PC-3 (cell line): ENCODE results near the gene EXO5. TPM values are rescaled to one million over a fixed set of nuclear protein-coding genes. Genes with fewer than 3 reads are reported as not detected.
"Not testable (repeated sequence)": the region's sequence is repeated elsewhere in the genome, so short reads cannot be mapped to it uniquely, and the experiment has no call there.

Source experiments
- ATAC-seq: fragments of 200-7000 bp; cut with Tn5 transposase; 2 replicates; pipeline ENCODE4 v1.9.1; 2020; ENCODE audit warnings: mild to moderate bottlenecking, moderate library complexity
- BruUV-seq: library from RNA; stranded (reverse); fragments of 400-500 nt; replicated peaks from 2 replicates; lab custom pipeline; 2021; lab: Mats Ljungman, UMichigan
- CTCF ChIA-PET: fragments of 300-600 bp; sonication (Branson Sonifier 250); formaldehyde crosslinking; loops from one replicate; lab custom pipeline; 2022; ENCODE audit warnings: antibody characterized with exemption; lab: Charles Lee
- POLR2A ChIA-PET: fragments of 300-600 bp; sonication (Branson Sonifier 250); formaldehyde crosslinking; loops from one replicate; lab custom pipeline; 2022; ENCODE audit warnings: antibody characterized with exemption; ENCODE audit not compliant: unreplicated experiment; lab: Charles Lee
- DNase-seq: peaks from one replicate; pipeline ENCODE4 v3.0.0-alpha.2; 2015
- H2AFZ ChIP-seq: fragments of 300-600 bp; sonication (generic); 2 replicates; pipeline ENCODE4 v1.6.0; 2016; ENCODE audit warnings: antibody characterized with exemption, low read length
- H3F3A ChIP-seq: fragments of 300-600 bp; sonication (generic); one replicate; pipeline ENCODE4 v1.6.0; 2017; ENCODE audit warnings: antibody characterized with exemption, low read length, control low read depth, mild to moderate bottlenecking; ENCODE audit not compliant: unreplicated experiment
- H3K27ac ChIP-seq: fragments of 300-600 bp; sonication (generic); 2 replicates; pipeline ENCODE4 v1.5.1; 2016; ENCODE audit warnings: mild to moderate bottlenecking, low read length
- H3K27me3 ChIP-seq: fragments of 300-600 bp; sonication (generic); 2 replicates; pipeline ENCODE4 v1.6.1; 2016; ENCODE audit warnings: low read length, mixed read lengths
- H3K36me3 ChIP-seq: fragments of 300-600 bp; sonication (generic); 2 replicates; pipeline ENCODE4 v1.6.1; 2016; ENCODE audit warnings: low read depth, mixed run types, low read length, mixed read lengths
- H3K4me1 ChIP-seq: fragments of 300-600 bp; sonication (generic); 2 replicates; pipeline ENCODE4 v1.5.1; 2016; ENCODE audit warnings: low read length; ENCODE audit not compliant: insufficient read depth
- H3K4me2 ChIP-seq: fragments of 300-600 bp; sonication (generic); 2 replicates; pipeline ENCODE4 v1.6.0; 2016; ENCODE audit warnings: low read length
- H3K4me3 ChIP-seq: fragments of 300-600 bp; sonication (generic); 2 replicates; pipeline ENCODE4 v1.5.1; 2016; ENCODE audit warnings: mild to moderate bottlenecking, low read length, mixed read lengths
- H3K79me2 ChIP-seq: fragments of 300-600 bp; sonication (generic); 2 replicates; pipeline ENCODE4 v1.6.1; 2017; ENCODE audit warnings: low read length, mixed read lengths
- H3K9ac ChIP-seq: fragments of 300-600 bp; sonication (generic); 2 replicates; pipeline ENCODE4 v1.6.0; 2016; ENCODE audit warnings: mild to moderate bottlenecking, low read length
- H3K9me2 ChIP-seq: fragments of 300-600 bp; sonication (generic); replicated peaks from 2 replicates; pipeline ENCODE4 v1.6.1; 2016; ENCODE audit warnings: mixed run types, low read length, mixed read lengths
- H3K9me3 ChIP-seq: fragments of 300-600 bp; sonication (generic); 2 replicates; pipeline ENCODE4 v1.6.1; 2016; ENCODE audit warnings: low read length, mixed read lengths
- H4K20me1 ChIP-seq: fragments of 300-600 bp; sonication (generic); 2 replicates; pipeline ENCODE4 v1.6.1; 2016; ENCODE audit warnings: low read length, mixed read lengths
- EZH2 ChIP-seq: fragments of 300-600 bp; sonication (generic); IDR thresholded peaks from one replicate; pipeline ENCODE4 v1.6.1; 2017; ENCODE audit warnings: antibody characterized with exemption, mild to moderate bottlenecking, low read length; ENCODE audit not compliant: unreplicated experiment
- EZH2phosphoT487 ChIP-seq: fragments of 300-600 bp; sonication (generic); IDR thresholded peaks from 2 replicates; pipeline ENCODE4 v1.6.1; 2018; ENCODE audit warnings: mild to moderate bottlenecking, antibody characterized with exemption, low read length, borderline replicate concordance
- intact Hi-C: fragments of 100-400 bp; cut with micrococcal nuclease; formaldehyde crosslinking; loops from 2 replicates; pipeline ENCODE4 v1.9.0; 2023
- total RNA-seq: library from RNA; depleted of rRNA; stranded (reverse); fragments of >200 nt; gene quantifications from 2 replicates; pipeline ENCODE4 v1.2.3, GENCODE V29; 2014
- TF ChIP-seq, protein P1 (sequence below): fragments of 300-600 bp; sonication (generic); conservative IDR thresholded peaks from 2 replicates; pipeline ENCODE4 v1.5.1; 2017; ENCODE audit warnings: antibody characterized with exemption, low read depth, mild to moderate bottlenecking, low read length

EXO5 gene
- total RNA-seq, 1 experiment from 2014 or later = 7.4 TPM

DNA sequence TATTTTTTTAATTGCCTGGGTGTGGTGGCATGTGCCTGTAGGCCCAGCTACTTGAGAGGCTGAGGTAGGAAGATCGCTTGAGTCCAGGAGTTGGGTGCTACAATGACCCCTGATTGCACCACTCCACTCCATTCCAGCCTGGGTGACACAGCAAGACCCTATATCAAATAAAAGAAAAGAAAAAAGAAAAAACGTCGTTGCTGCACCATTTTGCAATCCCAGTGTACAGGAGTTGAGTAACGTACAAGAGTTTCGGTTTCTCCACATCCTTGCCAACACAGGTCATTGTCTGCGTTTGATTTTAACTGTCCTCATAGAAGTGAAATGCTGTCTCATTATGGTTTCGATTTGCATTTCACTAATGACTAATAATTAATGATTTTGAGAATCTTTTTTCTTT is 30.8 kb downstream of the EXO5 start:
- Histone ChIP-seq H3K4me2 (no peak overlapping the region), H4K20me1 (no peaks in the 10 kb centered on the region), H2AFZ (no peak overlapping the region), H3K27ac (no peak overlapping the region), H3F3A (no peaks in the 10 kb centered on the region), H3K4me3 (no peak overlapping the region), H3K36me3 (peaks cover 12% of the 10 kb centered on the region), H3K79me2 (no peaks in the 10 kb centered on the region), H3K9me2 (no peaks in the 10 kb centered on the region), H3K9me3 (no peaks in the 10 kb centered on the region), H3K4me1 (no peaks in the 10 kb centered on the region), H3K9ac (no peak overlapping the region), H3K27me3 (no peaks in the 10 kb centered on the region)
- DNase-seq (no peak), ATAC-seq (no peak)
- intact Hi-C loops = no loop called here
- no peak for TF ChIP-seq EZH2phosphoT487
- no peak for TF ChIP-seq EZH2
- TF ChIP-seq, protein P1, sequence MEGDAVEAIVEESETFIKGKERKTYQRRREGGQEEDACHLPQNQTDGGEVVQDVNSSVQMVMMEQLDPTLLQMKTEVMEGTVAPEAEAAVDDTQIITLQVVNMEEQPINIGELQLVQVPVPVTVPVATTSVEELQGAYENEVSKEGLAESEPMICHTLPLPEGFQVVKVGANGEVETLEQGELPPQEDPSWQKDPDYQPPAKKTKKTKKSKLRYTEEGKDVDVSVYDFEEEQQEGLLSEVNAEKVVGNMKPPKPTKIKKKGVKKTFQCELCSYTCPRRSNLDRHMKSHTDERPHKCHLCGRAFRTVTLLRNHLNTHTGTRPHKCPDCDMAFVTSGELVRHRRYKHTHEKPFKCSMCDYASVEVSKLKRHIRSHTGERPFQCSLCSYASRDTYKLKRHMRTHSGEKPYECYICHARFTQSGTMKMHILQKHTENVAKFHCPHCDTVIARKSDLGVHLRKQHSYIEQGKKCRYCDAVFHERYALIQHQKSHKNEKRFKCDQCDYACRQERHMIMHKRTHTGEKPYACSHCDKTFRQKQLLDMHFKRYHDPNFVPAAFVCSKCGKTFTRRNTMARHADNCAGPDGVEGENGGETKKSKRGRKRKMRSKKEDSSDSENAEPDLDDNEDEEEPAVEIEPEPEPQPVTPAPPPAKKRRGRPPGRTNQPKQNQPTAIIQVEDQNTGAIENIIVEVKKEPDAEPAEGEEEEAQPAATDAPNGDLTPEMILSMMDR = no peak
- ChIA-PET POLR2A (no interaction called here), CTCF (no interaction called here)
- no TSS peak for BruUV-seq

DNA sequence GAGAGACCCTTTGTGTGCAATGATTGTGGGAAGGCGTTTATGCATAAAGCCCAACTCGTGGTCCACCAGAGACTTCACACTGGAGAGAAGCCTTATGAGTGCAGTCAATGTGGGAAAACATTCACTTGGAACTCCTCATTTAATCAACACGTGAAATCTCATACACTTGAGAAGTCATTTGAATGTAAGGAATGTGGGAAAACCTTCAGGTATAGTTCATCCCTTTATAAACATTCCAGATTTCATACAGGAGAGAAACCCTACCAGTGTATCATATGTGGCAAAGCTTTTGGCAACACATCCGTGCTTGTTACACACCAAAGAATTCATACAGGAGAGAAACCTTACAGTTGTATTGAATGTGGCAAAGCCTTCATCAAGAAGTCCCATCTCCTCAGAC is 38.4 kb downstream of the EXO5 start:
- Histone ChIP-seq H3F3A (no peaks in the 10 kb centered on the region), H3K27ac (no peak overlapping the region), H3K9ac (no peak overlapping the region), H3K9me2 (no peaks in the 10 kb centered on the region), H3K4me2 (no peak overlapping the region), H4K20me1 (no peaks in the 10 kb centered on the region), H3K9me3 (peaks cover 10% of the 10 kb centered on the region; the same call in 1 of the 2 replicates), H3K36me3 (peaks cover 31% of the 10 kb centered on the region), H3K4me3 (no peak overlapping the region; the same call in 1 of the 2 replicates), H3K27me3 (no peaks in the 10 kb centered on the region), H3K4me1 (no peaks in the 10 kb centered on the region), H3K79me2 (no peaks in the 10 kb centered on the region), H2AFZ (no peak overlapping the region)
- CTCF ChIA-PET = no interaction called here
- intact Hi-C loops = no loop called here
- DNase-seq = no peak
- POLR2A ChIA-PET = no interaction called here
- TF ChIP-seq, protein P1 = no peak
- TF ChIP-seq EZH2phosphoT487 = no peak
- no peak for TF ChIP-seq EZH2
- no TSS peak for BruUV-seq
- no peak for ATAC-seq

DNA sequence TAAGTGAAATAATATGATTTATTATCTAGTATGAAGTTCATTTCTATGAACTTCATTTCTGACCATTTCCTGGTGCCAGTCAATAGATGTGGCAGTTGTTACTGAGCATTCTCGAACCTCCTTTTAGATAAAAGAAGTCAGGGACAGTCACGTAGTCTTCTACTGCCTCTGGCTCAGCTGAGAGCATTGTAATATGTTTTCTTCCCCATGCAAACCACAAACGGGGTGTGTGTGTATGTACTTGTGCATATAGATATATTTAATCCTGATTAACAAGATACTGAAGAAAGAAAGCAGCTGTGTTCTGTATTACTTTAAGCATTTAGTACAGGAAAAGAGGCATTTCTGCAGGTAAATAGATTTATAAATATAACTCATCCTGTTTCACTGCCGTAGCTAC is 44.5 kb downstream of the EXO5 start:
- ChIA-PET CTCF (no interaction called here), POLR2A (no interaction called here)
- TF ChIP-seq, protein P1 = no peak
- TF ChIP-seq EZH2phosphoT487 = no peak
- TF ChIP-seq EZH2 = no peak
- H3F3A ChIP-seq = no peaks in the 10 kb centered on the region
- no peaks in the 10 kb centered on the region for H3K4me1 ChIP-seq
- H3K36me3 ChIP-seq = no peaks in the 10 kb centered on the region
- H3K9me2 ChIP-seq = no peaks in the 10 kb centered on the region
- H3K4me3 ChIP-seq = no peak overlapping the region
- H3K27me3 ChIP-seq = no peaks in the 10 kb centered on the region
- no peak overlapping the region for H3K4me2 ChIP-seq
- H3K79me2 ChIP-seq = no peaks in the 10 kb centered on the region
- no peak for ATAC-seq
- H2AFZ ChIP-seq = no peak overlapping the region
- no TSS peak for BruUV-seq
- H3K9me3 ChIP-seq = no peaks in the 10 kb centered on the region
- intact Hi-C loops = no loop called here
- H3K27ac ChIP-seq = no peak overlapping the region
- H3K9ac ChIP-seq = no peak overlapping the region
- DNase-seq = no peak
- no peaks in the 10 kb centered on the region for H4K20me1 ChIP-seq

DNA sequence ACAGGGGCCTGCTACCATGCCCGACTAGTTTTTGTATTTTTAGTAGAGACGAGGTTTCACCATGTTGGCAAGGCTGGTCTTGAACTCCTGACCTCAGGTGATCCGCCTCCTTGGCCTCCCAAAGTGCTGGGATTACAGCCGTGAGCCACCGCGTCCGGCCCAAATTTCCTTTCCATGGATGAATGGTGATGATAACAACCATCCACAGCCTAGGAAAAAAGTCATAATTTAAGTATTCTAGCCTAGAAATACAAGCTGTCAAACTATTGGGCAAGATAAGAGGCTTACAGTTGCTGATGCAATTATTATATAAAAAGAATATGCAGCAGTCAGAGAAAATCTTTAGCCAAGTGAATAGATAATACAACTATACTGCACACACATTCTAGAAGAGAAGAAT is 46.2 kb downstream of the EXO5 start:
- H3K9me2 ChIP-seq, ATAC-seq, H3K9me3 ChIP-seq, H3F3A ChIP-seq, H3K27ac ChIP-seq, H3K4me2 ChIP-seq, H2AFZ ChIP-seq, intact Hi-C loops, H3K4me3 ChIP-seq, H3K4me1 ChIP-seq, H3K9ac ChIP-seq, DNase-seq, H3K27me3 ChIP-seq, CTCF ChIA-PET, POLR2A ChIA-PET, BruUV-seq, H4K20me1 ChIP-seq, H3K79me2 ChIP-seq, H3K36me3 ChIP-seq: not testable (repeated sequence)
